ENCODE data around the gene ABCC1. TPM values are rescaled to one million over a fixed set of nuclear protein-coding genes. Genes with fewer than 3 reads are reported as not detected.

ABCC1 gene
- total and polyA plus RNA-seq, 2 donors (not counting 1 experiment from before 2014, with no cell fraction given), result 54.1 to 178 TPM

DNA sequence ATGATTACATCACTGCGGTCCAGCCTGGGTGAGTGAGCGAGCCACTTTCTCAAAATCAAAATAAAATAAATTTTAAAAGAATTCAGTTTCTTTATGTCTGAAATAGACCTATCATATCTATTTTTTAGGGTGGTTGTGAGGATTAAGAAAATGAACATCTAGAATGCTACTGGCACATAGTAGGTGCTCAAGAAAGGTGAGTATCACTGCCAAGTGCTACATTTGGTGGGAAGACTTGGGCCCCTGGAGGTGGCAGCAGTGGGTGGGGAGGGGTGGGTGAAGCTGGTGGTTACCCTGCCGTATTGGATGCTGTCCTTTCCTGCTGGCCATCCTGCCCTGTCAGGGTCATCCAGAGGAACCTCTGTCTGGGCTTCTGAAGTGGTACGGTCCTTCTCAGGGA, 223.6 kb downstream of the ABCC1 start:
- Histone ChIP-seq H3K4me3 (replicated peaks in 1 of 4; ENCODE audit: control extremely low read depth in 1 of 4, insufficient read depth in 1 of 4, low read depth in 3 of 4, low read length in 4 of 4) (no peak overlapping the region), H3K27me3 (ENCODE audit: control insufficient read depth, insufficient read depth, low read length) (peaks cover 5% of the 10 kb centered on the region), H3K36me3 (ENCODE audit: control insufficient read depth, insufficient read depth, low read length) (no peaks in the 10 kb centered on the region), H2AFZ (ENCODE audit: low read length) (no peak overlapping the region), H3K4me2 (ENCODE audit: extremely low read depth, insufficient read depth, low read length) (no peak overlapping the region), H3K4me1 (ENCODE audit: control insufficient read depth, extremely low read depth, insufficient read depth, low read length) (no peaks in the 10 kb centered on the region), H3K9ac (ENCODE audit: insufficient read depth, low read length) (no peak overlapping the region), H4K20me1 (ENCODE audit: control insufficient read depth, extremely low read depth, insufficient read depth, low read length) (no peaks in the 10 kb centered on the region), H3K9me3 (ENCODE audit: control insufficient read depth, insufficient read depth, low read depth, low read length) (no peaks in the 10 kb centered on the region), H3K27ac (ENCODE audit: insufficient read depth, low read length) (no peak overlapping the region), H3K79me2 (ENCODE audit: control insufficient read depth, insufficient read depth, low read length) (no peaks in the 10 kb centered on the region)
- no peak for TF ChIP-seq EZH2 (IDR thresholded peaks at IDR 0.05; ENCODE audit: low read length, missing control alignments)
- TF ChIP-seq, protein P1, sequence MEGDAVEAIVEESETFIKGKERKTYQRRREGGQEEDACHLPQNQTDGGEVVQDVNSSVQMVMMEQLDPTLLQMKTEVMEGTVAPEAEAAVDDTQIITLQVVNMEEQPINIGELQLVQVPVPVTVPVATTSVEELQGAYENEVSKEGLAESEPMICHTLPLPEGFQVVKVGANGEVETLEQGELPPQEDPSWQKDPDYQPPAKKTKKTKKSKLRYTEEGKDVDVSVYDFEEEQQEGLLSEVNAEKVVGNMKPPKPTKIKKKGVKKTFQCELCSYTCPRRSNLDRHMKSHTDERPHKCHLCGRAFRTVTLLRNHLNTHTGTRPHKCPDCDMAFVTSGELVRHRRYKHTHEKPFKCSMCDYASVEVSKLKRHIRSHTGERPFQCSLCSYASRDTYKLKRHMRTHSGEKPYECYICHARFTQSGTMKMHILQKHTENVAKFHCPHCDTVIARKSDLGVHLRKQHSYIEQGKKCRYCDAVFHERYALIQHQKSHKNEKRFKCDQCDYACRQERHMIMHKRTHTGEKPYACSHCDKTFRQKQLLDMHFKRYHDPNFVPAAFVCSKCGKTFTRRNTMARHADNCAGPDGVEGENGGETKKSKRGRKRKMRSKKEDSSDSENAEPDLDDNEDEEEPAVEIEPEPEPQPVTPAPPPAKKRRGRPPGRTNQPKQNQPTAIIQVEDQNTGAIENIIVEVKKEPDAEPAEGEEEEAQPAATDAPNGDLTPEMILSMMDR (conservative IDR thresholded peaks at IDR 0.05 in 1 of 2, IDR thresholded peaks at IDR 0.05 in 1 of 2; ENCODE audit: low read depth in 1 of 2, low read length in 2 of 2), result no peak
- DNase-seq (ENCODE audit: low read depth in 2 of 2), result no peak

DNA sequence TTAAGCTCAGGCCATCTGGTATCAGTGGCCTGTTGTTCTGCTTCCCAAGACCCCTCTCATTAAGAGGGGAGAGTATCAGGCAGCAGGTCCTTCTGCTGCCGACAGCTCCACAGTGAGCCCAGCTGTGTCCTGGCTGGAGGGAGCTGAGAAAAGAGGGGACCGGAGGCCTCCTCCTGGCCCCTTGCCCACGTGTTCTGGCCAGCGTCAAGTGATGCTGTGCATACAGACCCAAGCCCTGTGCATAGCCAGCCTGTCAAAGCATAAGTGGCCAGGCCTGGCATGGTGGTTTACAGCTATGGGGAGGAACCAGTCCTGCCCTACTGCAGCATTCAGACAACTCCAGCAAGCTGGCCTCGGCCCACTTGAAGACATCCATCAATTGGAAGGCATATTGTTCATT, 225.9 kb downstream of the ABCC1 start:
- Histone ChIP-seq H3K4me2 (ENCODE audit: extremely low read depth, insufficient read depth, low read length) (no peak overlapping the region), H3K27ac (ENCODE audit: insufficient read depth, low read length) (no peak overlapping the region), H3K9ac (ENCODE audit: insufficient read depth, low read length) (no peak overlapping the region), H3K27me3 (ENCODE audit: control insufficient read depth, insufficient read depth, low read length) (peaks cover 5% of the 10 kb centered on the region), H3K36me3 (ENCODE audit: control insufficient read depth, insufficient read depth, low read length) (no peaks in the 10 kb centered on the region), H4K20me1 (ENCODE audit: control insufficient read depth, extremely low read depth, insufficient read depth, low read length) (no peaks in the 10 kb centered on the region), H3K9me3 (ENCODE audit: control insufficient read depth, insufficient read depth, low read depth, low read length) (no peaks in the 10 kb centered on the region), H3K4me1 (ENCODE audit: control insufficient read depth, extremely low read depth, insufficient read depth, low read length) (no peaks in the 10 kb centered on the region), H2AFZ (ENCODE audit: low read length) (no peak overlapping the region), H3K4me3 (replicated peaks in 1 of 4; ENCODE audit: control extremely low read depth in 1 of 4, insufficient read depth in 1 of 4, low read depth in 3 of 4, low read length in 4 of 4) (no peak overlapping the region), H3K79me2 (ENCODE audit: control insufficient read depth, insufficient read depth, low read length) (no peaks in the 10 kb centered on the region)
- no peak for DNase-seq (ENCODE audit: low read depth in 2 of 2)
- no peak for TF ChIP-seq EZH2 (IDR thresholded peaks at IDR 0.05; ENCODE audit: low read length, missing control alignments)
- TF ChIP-seq, protein P1 (conservative IDR thresholded peaks at IDR 0.05 in 1 of 2, IDR thresholded peaks at IDR 0.05 in 1 of 2; ENCODE audit: low read depth in 1 of 2, low read length in 2 of 2), result no peak

DNA sequence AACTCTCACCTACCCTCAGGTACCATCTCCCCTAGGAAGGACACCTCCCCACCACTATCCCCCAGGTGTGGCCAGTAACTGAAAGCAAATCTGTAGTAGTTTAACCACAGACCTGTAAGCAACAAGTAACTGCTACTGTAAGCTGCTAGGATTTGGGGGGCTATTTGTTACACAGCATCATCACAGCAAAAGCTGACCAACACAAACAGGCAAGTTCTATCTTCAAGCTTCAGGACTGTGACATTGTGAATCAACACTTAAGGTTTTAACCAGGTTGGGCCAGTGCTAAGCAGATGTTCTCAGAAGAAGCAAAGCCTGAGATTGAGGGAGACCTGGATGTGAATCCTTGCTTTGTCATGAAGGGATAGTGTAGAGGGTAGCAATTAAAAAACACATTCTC, 226.9 kb downstream of the ABCC1 start:
- Histone ChIP-seq H3K4me1 (ENCODE audit: control insufficient read depth, extremely low read depth, insufficient read depth, low read length) (no peaks in the 10 kb centered on the region), H3K27me3 (ENCODE audit: control insufficient read depth, insufficient read depth, low read length) (peaks cover 5% of the 10 kb centered on the region), H3K9me3 (ENCODE audit: control insufficient read depth, insufficient read depth, low read depth, low read length) (no peaks in the 10 kb centered on the region), H3K4me2 (ENCODE audit: extremely low read depth, insufficient read depth, low read length) (no peak overlapping the region), H2AFZ (ENCODE audit: low read length) (no peak overlapping the region), H4K20me1 (ENCODE audit: control insufficient read depth, extremely low read depth, insufficient read depth, low read length) (no peaks in the 10 kb centered on the region), H3K27ac (ENCODE audit: insufficient read depth, low read length) (no peak overlapping the region), H3K36me3 (ENCODE audit: control insufficient read depth, insufficient read depth, low read length) (no peaks in the 10 kb centered on the region), H3K9ac (ENCODE audit: insufficient read depth, low read length) (no peak overlapping the region), H3K4me3 (replicated peaks in 1 of 4; ENCODE audit: control extremely low read depth in 1 of 4, insufficient read depth in 1 of 4, low read depth in 3 of 4, low read length in 4 of 4) (no peak overlapping the region), H3K79me2 (ENCODE audit: control insufficient read depth, insufficient read depth, low read length) (no peaks in the 10 kb centered on the region)
- TF ChIP-seq EZH2 (IDR thresholded peaks at IDR 0.05; ENCODE audit: low read length, missing control alignments), result no peak
- TF ChIP-seq, protein P1 (conservative IDR thresholded peaks at IDR 0.05 in 1 of 2, IDR thresholded peaks at IDR 0.05 in 1 of 2; ENCODE audit: low read depth in 1 of 2, low read length in 2 of 2), result no peak
- DNase-seq (ENCODE audit: low read depth in 2 of 2), result no peak
